ENCODE data around the gene TBX6.
"Not testable (repeated sequence)": the region's sequence is repeated elsewhere in the genome, so short reads cannot be mapped to it uniquely, and the experiment has no call there.

The TBX6 gene

DNA sequence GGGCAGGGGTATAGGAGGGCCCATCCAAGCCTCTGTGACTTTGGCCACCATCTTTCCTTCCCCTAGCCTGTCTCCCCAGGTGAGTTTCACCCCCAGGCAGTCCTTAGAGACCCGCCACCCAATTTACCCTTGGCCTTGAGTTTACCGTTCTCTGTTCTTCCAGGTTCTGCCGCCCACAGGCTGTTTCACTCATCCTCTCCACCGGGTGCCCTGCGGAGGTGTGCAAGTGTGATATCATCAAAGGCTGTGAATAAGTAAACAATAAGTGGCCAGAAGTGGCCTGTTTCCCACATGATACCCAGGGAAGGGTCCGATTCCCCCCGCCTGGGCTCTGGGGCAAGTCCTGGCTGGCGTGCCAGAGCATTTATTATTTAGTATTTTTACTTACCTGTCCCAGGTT lies 45.5 kb downstream of the TBX6 start:
- H3K9me3 ChIP-seq (ENCODE audit: control insufficient read depth, low read length), result no peaks in the 10 kb centered on the region
- H3K4me3 ChIP-seq (ENCODE audit: extremely low read depth, insufficient read depth, low read length, poor library complexity, severe bottlenecking), result no peak overlapping the region
- WGBS, 2 experiments (ENCODE audit: insufficient coverage in 2 of 2), result 77% methylated on average over 5 of the region's 8 CpGs; no CpG with 5 or more reads in 1 of the 2 experiments
- H3K27ac ChIP-seq (ENCODE audit: low read depth, low read length, severe bottlenecking), result no peak overlapping the region
- peaks cover 12% of the 10 kb centered on the region for H3K4me1 ChIP-seq (ENCODE audit: control insufficient read depth, insufficient read depth, low read length, poor library complexity, severe bottlenecking)
- no peaks in the 10 kb centered on the region for H3K36me3 ChIP-seq (ENCODE audit: control insufficient read depth, insufficient read depth, low read length)

- no peaks in the 10 kb centered on the region for H3K9me3 ChIP-seq (ENCODE audit: control insufficient read depth, low read length)
- H3K4me1 ChIP-seq (ENCODE audit: control insufficient read depth, insufficient read depth, low read length, poor library complexity, severe bottlenecking), result no peaks in the 10 kb centered on the region
- H3K36me3 ChIP-seq (ENCODE audit: control insufficient read depth, insufficient read depth, low read length), result no peaks in the 10 kb centered on the region
- no CpG with 5 or more reads among the region's 5 CpGs for WGBS, 2 experiments (ENCODE audit: insufficient coverage in 2 of 2)
- no peak overlapping the region for H3K27ac ChIP-seq (ENCODE audit: low read depth, low read length, severe bottlenecking)
- no peak overlapping the region for H3K4me3 ChIP-seq (ENCODE audit: extremely low read depth, insufficient read depth, low read length, poor library complexity, severe bottlenecking)
Measured at GRCh38 chr16:30041841-30042240, 49.9 kb downstream of the TBX6 start.

GRCh38 chr16:30040690-30041089 lies 51.0 kb downstream of the TBX6 start:
- 67 to 82% methylated on average over 1 to 4 of the region's 5 CpGs for WGBS, 2 experiments (ENCODE audit: insufficient coverage in 2 of 2)
- not testable (repeated sequence) for H3K36me3 ChIP-seq (ENCODE audit: control insufficient read depth, insufficient read depth, low read length); H3K4me1 ChIP-seq (ENCODE audit: control insufficient read depth, insufficient read depth, low read length, poor library complexity, severe bottlenecking); H3K9me3 ChIP-seq (ENCODE audit: control insufficient read depth, low read length); H3K4me3 ChIP-seq (ENCODE audit: extremely low read depth, insufficient read depth, low read length, poor library complexity, severe bottlenecking); H3K27ac ChIP-seq (ENCODE audit: low read depth, low read length, severe bottlenecking)

DNA sequence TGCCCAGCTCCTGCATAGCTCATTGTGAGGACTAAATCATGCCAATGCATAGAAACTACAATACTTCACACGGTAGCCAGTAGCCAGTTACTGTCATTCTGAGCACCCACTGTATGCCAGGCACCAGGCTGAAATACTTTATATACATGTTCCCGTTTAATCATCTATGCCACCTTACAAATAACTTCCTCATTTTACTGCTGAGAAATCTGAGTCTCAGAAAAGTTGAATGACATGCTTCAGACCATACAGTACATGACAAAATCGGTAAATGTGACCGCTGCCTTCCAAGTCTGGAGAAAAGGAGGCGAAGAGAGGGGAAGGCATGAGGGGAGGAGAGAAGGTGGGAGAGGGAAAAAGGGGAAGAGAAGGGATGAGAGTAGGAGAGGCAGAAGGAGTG lies 51.5 kb downstream of the TBX6 start:
- 87% methylated on average over 5 of the region's 5 CpGs for WGBS, 2 experiments (ENCODE audit: insufficient coverage in 2 of 2)

More for the DNA sequence above, 51.5 kb downstream of the TBX6 start:
- Histone ChIP-seq H3K4me3 (ENCODE audit: extremely low read depth, insufficient read depth, low read length, poor library complexity, severe bottlenecking) (no peak overlapping the region), H3K36me3 (ENCODE audit: control insufficient read depth, insufficient read depth, low read length) (no peaks in the 10 kb centered on the region), H3K27ac (ENCODE audit: low read depth, low read length, severe bottlenecking) (no peak overlapping the region), H3K4me1 (ENCODE audit: control insufficient read depth, insufficient read depth, low read length, poor library complexity, severe bottlenecking) (no peaks in the 10 kb centered on the region), H3K9me3 (ENCODE audit: control insufficient read depth, low read length) (no peaks in the 10 kb centered on the region)
